A673 (cell line): ENCODE measurements around the gene CCR5AS.

Experiments used
- BruUV-seq: library from RNA; stranded (reverse); fragments of 400-500 nt; replicated peaks from 2 replicates; lab custom pipeline; 2021; lab: Mats Ljungman, UMichigan
- CTCF ChIA-PET: fragments of 300-600 bp; sonication (Branson Sonifier 250); formaldehyde crosslinking; loops from one replicate; lab custom pipeline; 2022; ENCODE audit warnings: antibody characterized with exemption; lab: Charles Lee
- POLR2A ChIA-PET: fragments of 300-600 bp; sonication (Branson Sonifier 250); formaldehyde crosslinking; loops from one replicate; lab custom pipeline; 2022; ENCODE audit warnings: antibody characterized with exemption; ENCODE audit not compliant: low non-redundant PET; lab: Charles Lee
- DNase-seq: peaks from one replicate; pipeline ENCODE4 v3.0.0-alpha.2; 2015; ENCODE audit warnings: low spot score
- H3K27ac ChIP-seq: fragments of 200-600 bp; sonication (generic); 2 replicates; pipeline ENCODE4 v1.5.1; 2016; ENCODE audit warnings: mixed run types, low read depth, mild to moderate bottlenecking, mixed read lengths, antibody characterized with exemption, low read length; ENCODE audit not compliant: poor library complexity, severe bottlenecking
- H3K27me3 ChIP-seq: fragments of 200-600 bp; sonication (generic); replicated peaks from 2 replicates; pipeline ENCODE4 v1.6.1; 2017; ENCODE audit warnings: mixed run types, low read depth, mild to moderate bottlenecking, mixed read lengths, antibody characterized with exemption, low read length; ENCODE audit not compliant: insufficient read depth, poor library complexity
- H3K36me3 ChIP-seq: fragments of 200-600 bp; sonication (generic); 2 replicates; pipeline ENCODE4 v1.6.1; 2016; ENCODE audit warnings: mixed run types, mild to moderate bottlenecking, mixed read lengths, antibody characterized with exemption, low read length; ENCODE audit not compliant: insufficient read depth, poor library complexity, severe bottlenecking
- H3K4me1 ChIP-seq: fragments of 200-600 bp; sonication (generic); 2 replicates; pipeline ENCODE4 v1.6.1; 2017; ENCODE audit warnings: mixed run types, mild to moderate bottlenecking, mixed read lengths, antibody characterized with exemption, low read length; ENCODE audit not compliant: insufficient read depth, poor library complexity, severe bottlenecking
- H3K4me3 ChIP-seq: fragments of 200-600 bp; sonication (generic); 2 replicates; pipeline ENCODE4 v1.5.1; 2016; ENCODE audit warnings: low read depth, mixed run types, mild to moderate bottlenecking, mixed read lengths, low read length; ENCODE audit not compliant: poor library complexity, severe bottlenecking
- H3K9me3 ChIP-seq: fragments of 200-600 bp; sonication (generic); 2 replicates; pipeline ENCODE4 v1.6.1; 2016; ENCODE audit warnings: mixed run types, low read depth, mild to moderate bottlenecking, mixed read lengths, antibody characterized with exemption, low read length; ENCODE audit not compliant: poor library complexity, severe bottlenecking
- CTCF ChIP-seq: fragments of 300-800, 200-600 bp; sonication (generic); conservative IDR thresholded peaks from 2 replicates; pipeline ENCODE4 v1.5.1; 2017; ENCODE audit warnings: low read depth, mild to moderate bottlenecking, antibody characterized with exemption, low read length, moderate library complexity, mixed read lengths
- EZH2 ChIP-seq: fragments of 200-600 bp; sonication (generic); IDR thresholded peaks from 2 replicates; pipeline ENCODE4 v1.6.1; 2017; ENCODE audit warnings: borderline replicate concordance, low read depth, mild to moderate bottlenecking, mixed read lengths, antibody characterized with exemption, low read length; ENCODE audit not compliant: poor library complexity, severe bottlenecking
- intact Hi-C: fragments of 100-400 bp; cut with micrococcal nuclease; formaldehyde crosslinking; loops from one replicate; pipeline ENCODE4 v1.10.0; 2022; ENCODE audit not compliant: unreplicated experiment

The CCR5AS gene

GRCh38 chr3:46365041-46365440 is 41.8 kb downstream of the CCR5AS start:
- Histone ChIP-seq H3K4me1 (peaks cover 2% of the 10 kb centered on the region), H3K27me3 (peaks cover 6% of the 10 kb centered on the region), H3K4me3 (no peak overlapping the region), H3K9me3 (no peaks in the 10 kb centered on the region), H3K27ac (no peak overlapping the region), H3K36me3 (no peaks in the 10 kb centered on the region)
- POLR2A ChIA-PET: no interaction called here
- DNase-seq: no peak
- TF ChIP-seq EZH2: no peak
- TF ChIP-seq CTCF: no peak
- CTCF ChIA-PET: no interaction called here
- intact Hi-C loops: no loop called here
- BruUV-seq: no TSS peak

GRCh38 chr3:46361408-46362283 is 45.2 kb downstream of the CCR5AS start:
- DNase-seq: peak; percentile 36
- H3K9me3 ChIP-seq: no peaks in the 10 kb centered on the region
- BruUV-seq: no TSS peak
- no peak for TF ChIP-seq CTCF
- TF ChIP-seq EZH2: no peak
- intact Hi-C loops: no loop called here
- no peak overlapping the region for H3K27ac ChIP-seq
- ChIA-PET CTCF (no interaction called here), POLR2A (no interaction called here)
- no peak overlapping the region for H3K4me3 ChIP-seq
- H3K36me3 ChIP-seq: no peaks in the 10 kb centered on the region
- no peaks in the 10 kb centered on the region for H3K27me3 ChIP-seq
- H3K4me1 ChIP-seq: peaks cover 6% of the 10 kb centered on the region

GRCh38 chr3:46360907-46361306 is 46.0 kb downstream of the CCR5AS start:
- H3K36me3 ChIP-seq: no peaks in the 10 kb centered on the region
- CTCF ChIA-PET: no interaction called here
- BruUV-seq: no TSS peak
- no peak overlapping the region for H3K27ac ChIP-seq
- POLR2A ChIA-PET: interaction anchor here (0.9 kb wide), 1 partner anchor 519 kb away, joined by 3 read pairs; no protein-coding TSS in a partner anchor
- no peak for TF ChIP-seq CTCF
- peaks cover 6% of the 10 kb centered on the region for H3K4me1 ChIP-seq
- peaks cover 4% of the 10 kb centered on the region for H3K27me3 ChIP-seq
- intact Hi-C loops: no loop called here
- DNase-seq: no peak
- H3K4me3 ChIP-seq: no peak overlapping the region
- no peaks in the 10 kb centered on the region for H3K9me3 ChIP-seq
